OCI-M2 (cell line): ENCODE measurements around the gene HIPK2.

Experiments used
- DNase-seq: peaks from one replicate; lab custom pipeline; 2025; ENCODE audit not compliant: unreplicated experiment; lab: John Stamatoyannopoulos, UW

The HIPK2 gene

GRCh38 chr7:139543801-139544603 lies 233.8 kb downstream of the HIPK2 start:
- DNase-seq: no peak

GRCh38 chr7:139542308-139543151 lies 235.3 kb downstream of the HIPK2 start:
- DNase-seq: no peak

- DNase-seq: no peak
Measured at GRCh38 chr7:139541600-139542307, 236.0 kb downstream of the HIPK2 start.

- DNase-seq: no peak
Measured at GRCh38 chr7:139540203-139540602, 237.6 kb downstream of the HIPK2 start.

- DNase-seq: no peak
Measured at GRCh38 chr7:139538881-139539635, 238.7 kb downstream of the HIPK2 start.

GRCh38 chr7:139536152-139536551 lies 241.6 kb downstream of the HIPK2 start:
- no peak for DNase-seq

GRCh38 chr7:139534966-139535651 lies 242.7 kb downstream of the HIPK2 start:
- no peak for DNase-seq

GRCh38 chr7:139534096-139534495 lies 243.7 kb downstream of the HIPK2 start:
- no peak for DNase-seq

GRCh38 chr7:139532636-139533155 lies 245.1 kb downstream of the HIPK2 start:
- DNase-seq: no peak

GRCh38 chr7:139531094-139531493 lies 246.7 kb downstream of the HIPK2 start:
- no peak for DNase-seq

GRCh38 chr7:139526578-139527544 lies 250.9 kb downstream of the HIPK2 start:
- DNase-seq: no peak

GRCh38 chr7:139525750-139526149 lies 252.0 kb downstream of the HIPK2 start:
- no peak for DNase-seq

- DNase-seq: no peak
Measured at GRCh38 chr7:139525239-139525638, 252.6 kb downstream of the HIPK2 start.

- DNase-seq: no peak
Measured at GRCh38 chr7:139523968-139524815, 253.6 kb downstream of the HIPK2 start.

- DNase-seq: no peak
Measured at GRCh38 chr7:139523199-139523941, 254.4 kb downstream of the HIPK2 start, which contains the start of gene CLEC2L. CLEC2L (plus strand) TSS chr7:139523685; CDS start chr7:139523928, 243 bp downstream.

GRCh38 chr7:139522830-139523198 lies 255.0 kb downstream of the HIPK2 start:
- no peak for DNase-seq

- no peak for DNase-seq
Measured at GRCh38 chr7:139521439-139521838, 256.4 kb downstream of the HIPK2 start.
